Breast epithelium (tissue), 3 donors: ENCODE measurements around the gene PCDHB8.
"Not testable (repeated sequence)": the region's sequence is repeated elsewhere in the genome, so short reads cannot be mapped to it uniquely, and the experiment has no call there.

Experiments used
- POLR2A ChIP-seq: fragments of 450-650 bp; IDR thresholded peaks from one replicate; pipeline ENCODE4 v1.6.1; 2016; ENCODE audit warnings: antibody characterized with exemption, mild to moderate bottlenecking, moderate library complexity
- POLR2AphosphoS5 ChIP-seq, 3 donors: sonication (generic); formaldehyde crosslinking; IDR thresholded peaks; one replicate each; pipeline ENCODE4 v1.6.1; 2017; ENCODE audit warnings: antibody characterized with exemption in 3 of 3
- TF ChIP-seq, protein P1 (sequence below), 3 donors: fragments of 450-650 bp; IDR thresholded peaks; one replicate each; pipeline ENCODE4 v1.5.1; 2016 to 2017; ENCODE audit warnings: antibody characterized with exemption in 3 of 3, mild to moderate bottlenecking in 3 of 3, moderate library complexity in 3 of 3

DNA sequence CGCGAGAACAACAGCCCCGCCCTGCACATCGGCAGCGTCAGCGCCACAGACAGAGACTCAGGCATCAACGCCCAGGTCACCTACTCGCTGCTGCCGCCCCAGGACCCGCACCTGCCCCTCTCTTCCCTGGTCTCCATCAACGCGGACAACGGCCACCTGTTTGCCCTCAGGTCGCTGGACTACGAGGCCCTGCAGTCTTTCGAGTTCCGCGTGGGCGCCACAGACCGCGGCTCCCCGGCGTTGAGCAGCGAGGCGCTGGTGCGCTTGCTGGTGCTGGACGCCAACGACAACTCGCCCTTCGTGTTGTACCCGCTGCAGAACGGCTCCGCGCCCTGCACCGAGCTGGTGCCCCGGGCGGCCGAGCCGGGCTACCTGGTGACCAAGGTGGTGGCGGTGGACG, 26.0 kb upstream of the PCDHB8 start:
- TF ChIP-seq, protein P1, sequence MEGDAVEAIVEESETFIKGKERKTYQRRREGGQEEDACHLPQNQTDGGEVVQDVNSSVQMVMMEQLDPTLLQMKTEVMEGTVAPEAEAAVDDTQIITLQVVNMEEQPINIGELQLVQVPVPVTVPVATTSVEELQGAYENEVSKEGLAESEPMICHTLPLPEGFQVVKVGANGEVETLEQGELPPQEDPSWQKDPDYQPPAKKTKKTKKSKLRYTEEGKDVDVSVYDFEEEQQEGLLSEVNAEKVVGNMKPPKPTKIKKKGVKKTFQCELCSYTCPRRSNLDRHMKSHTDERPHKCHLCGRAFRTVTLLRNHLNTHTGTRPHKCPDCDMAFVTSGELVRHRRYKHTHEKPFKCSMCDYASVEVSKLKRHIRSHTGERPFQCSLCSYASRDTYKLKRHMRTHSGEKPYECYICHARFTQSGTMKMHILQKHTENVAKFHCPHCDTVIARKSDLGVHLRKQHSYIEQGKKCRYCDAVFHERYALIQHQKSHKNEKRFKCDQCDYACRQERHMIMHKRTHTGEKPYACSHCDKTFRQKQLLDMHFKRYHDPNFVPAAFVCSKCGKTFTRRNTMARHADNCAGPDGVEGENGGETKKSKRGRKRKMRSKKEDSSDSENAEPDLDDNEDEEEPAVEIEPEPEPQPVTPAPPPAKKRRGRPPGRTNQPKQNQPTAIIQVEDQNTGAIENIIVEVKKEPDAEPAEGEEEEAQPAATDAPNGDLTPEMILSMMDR (IDR thresholded peaks at IDR 0.05) = not testable (repeated sequence)
- TF ChIP-seq POLR2AphosphoS5 (IDR thresholded peaks at IDR 0.05); POLR2A: not testable (repeated sequence)
